ENCODE measurements around the gene RASL10A.

RASL10A gene

GRCh38 chr22:29316141-29316828, 788 bp upstream of the RASL10A start:
- DNase-seq, result no peak

GRCh38 chr22:29314537-29315285, 786 bp downstream of the RASL10A start:
- no peak for DNase-seq

- DNase-seq, result no peak
Measured at GRCh38 chr22:29313576-29314466, 1.7 kb downstream of the RASL10A start.

- no peak for DNase-seq
Measured at GRCh38 chr22:29313126-29313575, 2.3 kb downstream of the RASL10A start.

- no peak for DNase-seq
Measured at GRCh38 chr22:29312218-29313125, 3.0 kb downstream of the RASL10A start.

GRCh38 chr22:29311464-29312217, 3.9 kb downstream of the RASL10A start:
- DNase-seq, result no peak

DNA sequence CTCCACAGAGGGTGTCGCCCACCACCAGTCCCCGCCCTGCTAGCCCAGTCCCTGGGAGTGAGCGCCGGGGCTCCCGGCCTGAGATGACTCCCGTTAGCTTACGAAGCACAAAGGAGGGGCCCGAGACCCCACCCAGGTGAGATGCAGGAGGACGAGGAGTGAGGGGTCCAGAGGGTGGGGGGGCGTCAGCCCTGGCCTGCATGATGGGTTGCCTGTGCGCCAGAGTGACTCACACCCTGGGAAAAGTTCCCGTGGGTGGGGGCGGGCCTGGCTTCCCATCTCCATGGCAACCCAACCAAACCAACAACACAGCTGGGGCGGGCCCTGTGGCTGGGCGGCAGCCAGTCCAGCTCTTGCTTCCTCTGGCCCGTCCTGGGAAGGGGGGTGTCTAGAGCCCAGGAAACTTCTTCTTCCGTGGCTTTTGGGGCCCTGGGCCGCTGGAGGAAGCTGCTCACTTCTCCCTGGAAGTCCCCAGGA, 4.6 kb downstream of the RASL10A start:
- no peak for DNase-seq

- DNase-seq, result no peak
Measured at GRCh38 chr22:29310065-29310862, 5.2 kb downstream of the RASL10A start.

GRCh38 chr22:29309332-29310064, 6.0 kb downstream of the RASL10A start:
- no peak for DNase-seq

GRCh38 chr22:29308791-29309262, 6.7 kb downstream of the RASL10A start:
- DNase-seq, result no peak

GRCh38 chr22:29308148-29308790, 7.2 kb downstream of the RASL10A start:
- DNase-seq, result no peak

DNA sequence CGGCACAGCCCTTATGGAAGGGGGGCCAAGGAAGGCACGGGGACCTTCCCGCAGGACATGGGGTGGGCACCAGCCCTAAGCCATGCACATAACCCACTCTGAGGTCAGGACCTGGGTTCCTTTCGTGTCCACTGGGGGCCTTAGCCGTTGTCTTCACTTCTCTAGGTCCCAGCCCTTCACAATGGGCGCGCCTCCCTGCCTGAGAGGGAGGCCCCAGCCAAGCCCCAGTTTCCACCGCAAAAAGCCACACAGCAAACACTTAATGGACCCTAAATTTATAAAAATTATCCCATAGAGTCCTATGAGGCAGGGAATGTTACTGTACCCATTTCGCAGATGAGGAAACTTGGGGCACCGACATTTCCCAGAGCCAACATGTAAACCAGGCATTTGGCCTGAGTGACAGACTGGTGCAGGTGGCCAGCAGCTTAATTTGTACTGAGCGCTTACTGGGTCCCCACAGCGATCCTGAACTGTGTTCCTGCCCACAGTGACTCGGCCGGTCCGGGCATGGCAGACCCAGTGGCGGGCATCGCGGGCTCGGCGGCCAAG, 7.8 kb downstream of the RASL10A start:
- no peak for DNase-seq

DNA sequence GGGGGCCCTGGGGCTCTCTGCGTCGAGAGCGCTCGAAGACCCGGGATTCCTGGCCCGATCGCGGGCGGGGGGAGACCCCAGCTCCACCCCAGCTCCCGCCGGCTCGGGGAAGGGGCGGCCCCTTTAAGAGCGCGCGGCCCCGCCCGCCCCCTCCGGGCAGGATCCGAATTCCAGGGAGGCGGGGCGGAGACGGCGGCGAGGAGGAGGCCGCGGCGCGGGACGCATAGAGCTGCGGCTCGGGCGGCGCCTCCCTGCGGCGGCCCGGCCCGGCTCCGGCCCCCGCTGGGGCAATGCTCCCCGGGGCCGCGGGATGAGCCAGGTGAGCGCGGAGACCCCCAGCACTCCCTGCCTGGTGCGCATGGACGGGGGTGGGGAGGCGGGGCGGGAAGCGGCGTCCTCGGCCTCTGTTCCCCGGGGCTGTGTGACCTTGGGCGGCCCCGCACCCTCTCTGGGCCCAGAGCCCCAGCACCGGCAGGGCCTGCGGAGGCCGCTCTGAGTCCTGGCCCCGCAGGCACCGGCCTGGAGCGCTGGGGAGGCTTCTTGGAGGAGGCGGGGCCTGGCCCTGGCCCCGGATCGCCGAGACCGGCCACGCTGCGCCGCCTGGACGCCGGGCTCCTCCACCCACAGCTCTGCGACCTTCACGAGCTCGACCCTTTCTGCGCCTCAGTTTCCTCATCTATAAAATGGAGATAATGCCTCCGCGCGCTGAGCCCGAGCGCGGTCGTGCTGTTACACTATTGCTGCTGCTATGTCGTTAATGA, 8.5 kb downstream of the RASL10A start:
- no peak for DNase-seq

- no peak for DNase-seq
Measured at GRCh38 chr22:29306175-29306834, 9.2 kb downstream of the RASL10A start, which contains the start of gene GAS2L1. Gene GAS2L1, plus strand, starts transcription at chr22:29306650. Its CDS starts 1,456 bp downstream, at chr22:29308106.

GRCh38 chr22:29305836-29306174, 9.7 kb downstream of the RASL10A start:
- no peak for DNase-seq

- no peak for DNase-seq
Measured at GRCh38 chr22:29302681-29303465, 12.6 kb downstream of the RASL10A start.

DNA sequence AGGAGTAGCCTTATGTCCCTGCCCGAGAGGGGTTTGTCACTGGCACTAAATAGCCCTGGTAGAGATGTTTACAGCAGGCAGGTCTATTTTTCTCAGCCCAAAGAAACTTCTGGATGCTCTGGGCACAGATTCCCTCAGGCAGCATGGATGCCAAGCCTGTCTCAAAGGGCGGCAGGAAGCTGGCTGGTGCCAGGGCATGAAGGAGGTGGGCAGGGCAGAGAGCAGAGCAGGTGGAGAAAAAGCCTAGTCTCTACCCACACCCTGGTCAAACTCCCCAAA, 13.2 kb downstream of the RASL10A start:
- DNase-seq, result no peak
